ENCODE results near the gene SYNGR3. TPM values are rescaled to one million over a fixed set of nuclear protein-coding genes. Genes with fewer than 3 reads are reported as not detected.
A peak's percentile ranks its signal among the peaks of the same experiment; 100 is the strongest.

Gene SYNGR3
- total RNA-seq, 1 donor from 2014 or later, result 2.1 TPM

DNA sequence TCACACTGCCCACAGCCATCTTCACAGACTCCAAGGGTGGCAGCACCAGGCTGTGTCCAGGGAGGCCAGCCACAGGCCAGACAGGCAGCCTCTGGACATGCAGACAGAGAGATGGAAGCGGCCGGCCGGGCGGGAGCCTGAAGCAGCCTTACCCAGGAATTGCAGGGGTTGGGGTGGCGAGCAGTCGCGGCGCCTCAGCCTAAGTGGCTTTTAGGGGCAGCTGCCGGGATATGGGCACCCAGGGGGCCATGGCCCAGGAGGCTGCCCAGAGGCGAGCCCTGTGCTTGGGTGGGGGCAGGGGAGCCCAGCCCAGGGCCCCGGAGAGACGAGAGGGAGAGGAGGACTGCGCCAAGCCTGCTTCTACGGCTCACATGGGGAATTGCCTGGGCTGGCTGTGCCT, 35.5 kb downstream of the SYNGR3 start:
- Mint-ChIP-seq H3K4me3 (peak overlapping the region; percentile 76), H3K9me3 (no peaks in the 10 kb centered on the region)

GRCh38 chr16:2025878-2026460, 36.2 kb downstream of the SYNGR3 start:
- Mint-ChIP-seq H3K9me3 (no peaks in the 10 kb centered on the region), H3K4me1 (peaks cover 21% of the 10 kb centered on the region), H3K27me3 (ENCODE audit: low read depth) (peaks cover 53% of the 10 kb centered on the region), H3K4me3 (peak overlapping the region; percentile 76), H3K27ac (ENCODE audit: unreplicated experiment) (no peak overlapping the region), H3K36me3 (ENCODE audit: low read depth) (no peaks in the 10 kb centered on the region)
- TF ChIP-seq, protein P1, sequence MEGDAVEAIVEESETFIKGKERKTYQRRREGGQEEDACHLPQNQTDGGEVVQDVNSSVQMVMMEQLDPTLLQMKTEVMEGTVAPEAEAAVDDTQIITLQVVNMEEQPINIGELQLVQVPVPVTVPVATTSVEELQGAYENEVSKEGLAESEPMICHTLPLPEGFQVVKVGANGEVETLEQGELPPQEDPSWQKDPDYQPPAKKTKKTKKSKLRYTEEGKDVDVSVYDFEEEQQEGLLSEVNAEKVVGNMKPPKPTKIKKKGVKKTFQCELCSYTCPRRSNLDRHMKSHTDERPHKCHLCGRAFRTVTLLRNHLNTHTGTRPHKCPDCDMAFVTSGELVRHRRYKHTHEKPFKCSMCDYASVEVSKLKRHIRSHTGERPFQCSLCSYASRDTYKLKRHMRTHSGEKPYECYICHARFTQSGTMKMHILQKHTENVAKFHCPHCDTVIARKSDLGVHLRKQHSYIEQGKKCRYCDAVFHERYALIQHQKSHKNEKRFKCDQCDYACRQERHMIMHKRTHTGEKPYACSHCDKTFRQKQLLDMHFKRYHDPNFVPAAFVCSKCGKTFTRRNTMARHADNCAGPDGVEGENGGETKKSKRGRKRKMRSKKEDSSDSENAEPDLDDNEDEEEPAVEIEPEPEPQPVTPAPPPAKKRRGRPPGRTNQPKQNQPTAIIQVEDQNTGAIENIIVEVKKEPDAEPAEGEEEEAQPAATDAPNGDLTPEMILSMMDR (conservative IDR thresholded peaks at IDR 0.05), result no peak
- no peak for DNase-seq (ENCODE audit: low read depth, low spot score)

More for the DNA sequence above, 35.5 kb downstream of the SYNGR3 start:
- peaks cover 60% of the 10 kb centered on the region for H3K27me3 Mint-ChIP-seq (ENCODE audit: low read depth)
- no peak for DNase-seq (ENCODE audit: low read depth, low spot score)
- H3K4me1 Mint-ChIP-seq, result peaks cover 26% of the 10 kb centered on the region
- no peak overlapping the region for H3K27ac Mint-ChIP-seq (ENCODE audit: unreplicated experiment)
- H3K36me3 Mint-ChIP-seq (ENCODE audit: low read depth), result no peaks in the 10 kb centered on the region
- TF ChIP-seq, protein P1 (conservative IDR thresholded peaks at IDR 0.05), result no peak

DNA sequence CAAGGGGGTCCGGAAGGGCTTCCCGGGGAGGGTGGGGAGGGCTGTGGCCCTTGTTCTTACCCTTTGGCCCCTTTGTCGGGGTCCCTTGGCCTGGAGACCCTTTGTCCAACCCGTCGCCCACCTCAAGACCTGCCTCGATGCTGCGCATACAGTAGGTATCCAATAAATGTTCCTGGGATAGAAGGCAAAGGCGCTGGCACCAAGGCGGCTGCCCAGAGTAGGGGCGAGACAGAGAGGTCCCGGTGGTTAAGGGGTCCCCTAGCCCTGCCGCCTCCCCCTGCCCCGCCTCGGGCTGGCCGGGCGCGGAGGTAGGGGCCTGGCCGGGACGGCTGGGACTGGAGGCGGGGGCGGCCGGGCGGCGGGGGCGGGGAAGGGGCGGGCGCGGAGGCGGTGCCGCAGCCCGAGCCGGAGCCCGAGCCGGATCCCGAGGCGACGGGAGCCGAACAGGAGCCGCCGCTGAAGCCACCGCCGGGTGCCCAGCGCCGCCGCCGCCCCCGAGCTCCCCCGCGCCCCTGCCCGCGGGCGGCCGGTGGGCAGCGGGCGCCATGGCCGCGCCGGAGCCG, 36.8 kb downstream of the SYNGR3 start, which contains the start of gene NHERF2:
Gene NHERF2 (plus strand): TSS at position 442 of the 563 bp plus-strand sequence. CDS start 104 bp downstream, at position 546.
- no peaks in the 10 kb centered on the region for H3K9me3 Mint-ChIP-seq
- peaks cover 21% of the 10 kb centered on the region for H3K4me1 Mint-ChIP-seq
- TF ChIP-seq, protein P1 (conservative IDR thresholded peaks at IDR 0.05), result no peak
- H3K36me3 Mint-ChIP-seq (ENCODE audit: low read depth), result no peaks in the 10 kb centered on the region
- H3K27ac Mint-ChIP-seq (ENCODE audit: unreplicated experiment), result no peak within 1 kb of the TSS
- no peak for DNase-seq (ENCODE audit: low read depth, low spot score)
- peak within 1 kb of the TSS; percentile 82 for H3K4me3 Mint-ChIP-seq
- H3K27me3 Mint-ChIP-seq (ENCODE audit: low read depth), result peaks cover 48% of the 10 kb centered on the region

GRCh38 chr16:2027024-2028010, 37.5 kb downstream of the SYNGR3 start:
- TF ChIP-seq, protein P1 (conservative IDR thresholded peaks at IDR 0.05), result no peak
- Mint-ChIP-seq H3K27me3 (ENCODE audit: low read depth) (peaks cover 40% of the 10 kb centered on the region), H3K36me3 (ENCODE audit: low read depth) (no peaks in the 10 kb centered on the region), H3K9me3 (no peaks in the 10 kb centered on the region), H3K27ac (ENCODE audit: unreplicated experiment) (no peak overlapping the region), H3K4me3 (peak overlapping the region; percentile 82), H3K4me1 (peaks cover 21% of the 10 kb centered on the region)
- no peak for DNase-seq (ENCODE audit: low read depth, low spot score)

- TF ChIP-seq, protein P1 (conservative IDR thresholded peaks at IDR 0.05), result no peak
- H3K36me3 Mint-ChIP-seq (ENCODE audit: low read depth), result no peaks in the 10 kb centered on the region
- no peak overlapping the region for H3K27ac Mint-ChIP-seq (ENCODE audit: unreplicated experiment)
- H3K4me3 Mint-ChIP-seq, result no peak overlapping the region
- no peaks in the 10 kb centered on the region for H3K9me3 Mint-ChIP-seq
- peaks cover 32% of the 10 kb centered on the region for H3K27me3 Mint-ChIP-seq (ENCODE audit: low read depth)
- no peak for DNase-seq (ENCODE audit: low read depth, low spot score)
- H3K4me1 Mint-ChIP-seq, result peaks cover 13% of the 10 kb centered on the region
Observed at GRCh38 chr16:2028146-2028545, 38.4 kb downstream of the SYNGR3 start.

Data from neural crest cell (in vitro differentiated cells).